C4-2B (cell line): Measurements from ENCODE around the gene RBM15B.

Experiments used
- ZFX ChIP-seq: fragments of 450-650 bp; IDR thresholded peaks from 2 replicates; pipeline ENCODE4 v1.6.1; 2017
- TF ChIP-seq, protein P1 (sequence below): fragments of 450-650 bp; conservative IDR thresholded peaks from 2 replicates; pipeline ENCODE4 v1.5.1; 2017; ENCODE audit warnings: mild to moderate bottlenecking

- TF ChIP-seq, protein P1, sequence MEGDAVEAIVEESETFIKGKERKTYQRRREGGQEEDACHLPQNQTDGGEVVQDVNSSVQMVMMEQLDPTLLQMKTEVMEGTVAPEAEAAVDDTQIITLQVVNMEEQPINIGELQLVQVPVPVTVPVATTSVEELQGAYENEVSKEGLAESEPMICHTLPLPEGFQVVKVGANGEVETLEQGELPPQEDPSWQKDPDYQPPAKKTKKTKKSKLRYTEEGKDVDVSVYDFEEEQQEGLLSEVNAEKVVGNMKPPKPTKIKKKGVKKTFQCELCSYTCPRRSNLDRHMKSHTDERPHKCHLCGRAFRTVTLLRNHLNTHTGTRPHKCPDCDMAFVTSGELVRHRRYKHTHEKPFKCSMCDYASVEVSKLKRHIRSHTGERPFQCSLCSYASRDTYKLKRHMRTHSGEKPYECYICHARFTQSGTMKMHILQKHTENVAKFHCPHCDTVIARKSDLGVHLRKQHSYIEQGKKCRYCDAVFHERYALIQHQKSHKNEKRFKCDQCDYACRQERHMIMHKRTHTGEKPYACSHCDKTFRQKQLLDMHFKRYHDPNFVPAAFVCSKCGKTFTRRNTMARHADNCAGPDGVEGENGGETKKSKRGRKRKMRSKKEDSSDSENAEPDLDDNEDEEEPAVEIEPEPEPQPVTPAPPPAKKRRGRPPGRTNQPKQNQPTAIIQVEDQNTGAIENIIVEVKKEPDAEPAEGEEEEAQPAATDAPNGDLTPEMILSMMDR: no peak
- no peak for TF ChIP-seq ZFX
Observed at GRCh38 chr3:51353691-51354090, 37.4 kb upstream of the RBM15B start.
